GM12878 (cell line): ENCODE measurements around the gene RETREG3. TPM values are rescaled to one million over a fixed set of nuclear protein-coding genes. Genes with fewer than 3 reads are reported as not detected.

Experiments used
- ASH2L ChIP-seq: fragments of 300-600, 200-600 bp; sonication (generic); IDR thresholded peaks from 2 replicates; pipeline ENCODE4 v1.6.1; 2017; ENCODE audit warnings: low read depth, mild to moderate bottlenecking, borderline replicate concordance
- ATF7 ChIP-seq: fragments of 450-650 bp; IDR thresholded peaks from 2 replicates; pipeline ENCODE4 v1.6.1; 2016; ENCODE audit warnings: low read depth, mild to moderate bottlenecking
- CBX3 ChIP-seq: fragments of 200-600 bp; sonication (generic); IDR thresholded peaks from 2 replicates; pipeline ENCODE4 v1.6.1; 2016; ENCODE audit warnings: low read depth, borderline replicate concordance
- EGR1 ChIP-seq, 2 experiments: IDR thresholded peaks; 1 replicate in 1 of 2; 2 replicates in 1 of 2; pipeline ENCODE4 v1.6.1; 2011 to 2012; ENCODE audit warnings: low read depth in 2 of 2, low read length in 2 of 2, borderline replicate concordance in 1 of 2, mild to moderate bottlenecking in 1 of 2, moderate library complexity in 1 of 2
- ETV6 ChIP-seq, 2 experiments: fragments of 450-650 bp in 1 of 2; IDR thresholded peaks in 1 of 2; conservative IDR thresholded peaks in 1 of 2; 2 replicates each; pipeline ENCODE4 v1.6.1; 2014; ENCODE audit warnings: antibody characterized with exemption in 1 of 2, borderline replicate concordance in 1 of 2, low read depth in 1 of 2, mild to moderate bottlenecking in 1 of 2, moderate library complexity in 1 of 2
- FOXK2 ChIP-seq: fragments of 450-650 bp; IDR thresholded peaks from 2 replicates; pipeline ENCODE4 v1.6.1; 2017; ENCODE audit warnings: mild to moderate bottlenecking, moderate library complexity
- FOXM1 ChIP-seq: IDR thresholded peaks from 2 replicates; pipeline ENCODE4 v1.6.1; 2012; ENCODE audit warnings: low read depth, mild to moderate bottlenecking, inconsistent platforms, low read length, moderate library complexity
- GABPA ChIP-seq: IDR thresholded peaks from 2 replicates; pipeline ENCODE4 v1.6.1; 2014; ENCODE audit warnings: antibody characterized with exemption, low read depth, mild to moderate bottlenecking, inconsistent platforms
- HDAC2 ChIP-seq: fragments of 200-600 bp; sonication (generic); IDR thresholded peaks from 2 replicates; pipeline ENCODE4 v1.6.1; 2017
- HDGF ChIP-seq: fragments of 450-650 bp; IDR thresholded peaks from 2 replicates; pipeline ENCODE4 v1.6.1; 2016; ENCODE audit warnings: antibody characterized with exemption
- MEF2A ChIP-seq: IDR thresholded peaks from 2 replicates; pipeline ENCODE4 v1.6.1; 2011; ENCODE audit warnings: low read depth, mild to moderate bottlenecking, low read length, moderate library complexity; ENCODE audit not compliant: insufficient read depth
- MTA2 ChIP-seq: fragments of 450-650 bp; IDR thresholded peaks from 2 replicates; pipeline ENCODE4 v1.6.1; 2016; ENCODE audit warnings: low read depth, mild to moderate bottlenecking, moderate library complexity
- NFXL1 ChIP-seq: fragments of 450-650 bp; IDR thresholded peaks from 2 replicates; pipeline ENCODE4 v1.6.1; 2017; ENCODE audit warnings: antibody characterized with exemption, mild to moderate bottlenecking, borderline replicate concordance
- PKNOX1 ChIP-seq: fragments of 450-650 bp; IDR thresholded peaks from 2 replicates; pipeline ENCODE4 v1.6.1; 2016; ENCODE audit warnings: mild to moderate bottlenecking
- SPI1 ChIP-seq: IDR thresholded peaks from 2 replicates; pipeline ENCODE4 v1.6.1; 2011; ENCODE audit warnings: low read depth, mild to moderate bottlenecking, low read length, moderate library complexity, borderline replicate concordance; ENCODE audit not compliant: insufficient read depth
- SREBF1 ChIP-seq: IDR thresholded peaks from 2 replicates; pipeline ENCODE4 v1.6.1; 2012; ENCODE audit warnings: mild to moderate bottlenecking, low read length
- TCF12 ChIP-seq: IDR thresholded peaks from 2 replicates; pipeline ENCODE4 v1.6.1; 2011; ENCODE audit warnings: low read depth, mild to moderate bottlenecking, low read length
- ZNF207 ChIP-seq: fragments of 450-650 bp; IDR thresholded peaks from 2 replicates; pipeline ENCODE4 v1.6.1; 2014; ENCODE audit warnings: antibody characterized with exemption, mild to moderate bottlenecking, borderline replicate concordance
- ZNF592 ChIP-seq: fragments of 450-650 bp; IDR thresholded peaks from 2 replicates; pipeline ENCODE4 v1.6.1; 2017; ENCODE audit warnings: mild to moderate bottlenecking, moderate library complexity
- ZNF622 ChIP-seq: fragments of 450-650 bp; IDR thresholded peaks from 2 replicates; pipeline ENCODE4 v1.6.1; 2017; ENCODE audit warnings: mild to moderate bottlenecking, inconsistent platforms
- polyA plus RNA-seq, 11 experiments: library from polyadenylated mRNA; depleted of rRNA in 4 of 11; unstranded in 6 of 11; stranded (reverse) in 5 of 11; fragments of >200 nt; fragmentation: Nextera tagmentation in 4 of 11; fragmentation: Illumina TruSeq in 1 of 11; extraction: Ambion mirVana in 4 of 11; extraction: Trizol in 1 of 11; gene quantifications; 1 replicate in 1 of 11; 2 replicates in 10 of 11; pipeline versions ENCODE4 v1.2.1 to v1.2.3, GENCODE V29; 2011 to 2016; ENCODE audit warnings: inconsistent platforms in 2 of 11, missing spikeins in 2 of 11, low read depth in 1 of 11
- total RNA-seq, 4 experiments: library from RNA; depleted of rRNA in 3 of 4; stranded (reverse); fragments of >200 nt in 3 of 4; fragmentation: Illumina TruSeq in 1 of 4; extraction: Trizol in 1 of 4; gene quantifications; 2 replicates each; pipeline versions ENCODE4 v1.2.1 to v1.2.3, GENCODE V29; 2013 to 2021
- TF ChIP-seq, protein P1 (sequence below): fragments of 450-650 bp; conservative IDR thresholded peaks from 2 replicates; pipeline ENCODE4 v1.6.1; 2017; ENCODE audit warnings: mild to moderate bottlenecking, moderate library complexity
- TF ChIP-seq, protein P2 (sequence below): IDR thresholded peaks from 2 replicates; pipeline ENCODE4 v1.6.1; 2012; ENCODE audit warnings: low read depth, low read length, improper control_type of control experiment
- TF ChIP-seq, protein P3 (sequence below): IDR thresholded peaks from 2 replicates; pipeline ENCODE4 v1.6.1; 2011; ENCODE audit warnings: low read depth, low read length, improper control_type of control experiment, borderline replicate concordance

Gene RETREG3
- total and polyA plus RNA-seq, 10 of the 15 experiments (the other 5 are each of a cell fraction or from before 2014, with no cell fraction given) = 7.0 to 50.6 (median 27.3) TPM

DNA sequence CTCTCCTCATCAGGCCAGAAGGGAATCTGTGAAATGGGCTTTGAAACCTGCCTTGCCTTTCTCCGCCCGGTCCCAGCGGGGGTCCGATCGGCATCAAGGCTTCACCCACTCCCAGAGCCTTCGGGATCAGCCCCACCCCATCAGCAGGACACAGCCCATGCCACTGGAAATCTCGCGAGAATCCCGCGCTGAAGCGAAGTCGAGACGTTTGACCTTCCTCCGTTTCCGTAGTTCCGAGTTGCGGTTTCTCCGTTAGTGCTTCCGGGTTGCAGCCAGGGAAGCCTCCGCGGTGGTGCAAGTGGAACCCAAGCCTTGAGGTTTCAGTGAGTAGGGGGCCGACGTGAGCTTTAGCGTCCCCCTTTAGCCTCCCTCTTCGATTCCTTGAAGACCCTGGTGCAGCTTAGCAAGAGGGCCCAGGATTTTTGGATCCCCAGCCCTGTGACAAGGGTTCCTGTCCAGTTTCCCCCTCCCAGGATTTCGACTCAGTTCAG, 47.2 kb downstream of the RETREG3 start, which contains the start of gene COASY (continued):
- TF ChIP-seq ZNF207 (peak; percentile 52; the same call in 1 of the 2 replicates), ATF7 (peak; percentile 45; the same call in 1 of the 2 replicates), CBX3 (no peak), EGR1 (IDR thresholded peaks at IDR 0.05; ENCODE audit: borderline replicate concordance in 1 of 2, low read depth in 2 of 2, low read length in 2 of 2) (no peak), MTA2 (peak; percentile 82), MEF2A (0 out of 2 replicates have a peak, but pooled peaks have one; percentile 46), TCF12 (no peak), NFXL1 (no peak), SREBF1 (no peak), HDAC2 (no peak), ZNF622 (no peak), ZNF592 (no peak), ETV6 (conservative IDR thresholded peaks at IDR 0.05 in 1 of 2, IDR thresholded peaks at IDR 0.05 in 1 of 2; ENCODE audit: borderline replicate concordance in 1 of 2, low read depth in 1 of 2) (peak in 1 of 2 experiments; percentile 41; a peak in 1 of 4 replicates), FOXK2 (peak; percentile 71), FOXM1 (no peak), GABPA (peak; percentile 92), ASH2L (no peak), PKNOX1 (peak; percentile 46; the same call in 1 of the 2 replicates), HDGF (no peak), SPI1 (no peak)
- TF ChIP-seq, protein P1, sequence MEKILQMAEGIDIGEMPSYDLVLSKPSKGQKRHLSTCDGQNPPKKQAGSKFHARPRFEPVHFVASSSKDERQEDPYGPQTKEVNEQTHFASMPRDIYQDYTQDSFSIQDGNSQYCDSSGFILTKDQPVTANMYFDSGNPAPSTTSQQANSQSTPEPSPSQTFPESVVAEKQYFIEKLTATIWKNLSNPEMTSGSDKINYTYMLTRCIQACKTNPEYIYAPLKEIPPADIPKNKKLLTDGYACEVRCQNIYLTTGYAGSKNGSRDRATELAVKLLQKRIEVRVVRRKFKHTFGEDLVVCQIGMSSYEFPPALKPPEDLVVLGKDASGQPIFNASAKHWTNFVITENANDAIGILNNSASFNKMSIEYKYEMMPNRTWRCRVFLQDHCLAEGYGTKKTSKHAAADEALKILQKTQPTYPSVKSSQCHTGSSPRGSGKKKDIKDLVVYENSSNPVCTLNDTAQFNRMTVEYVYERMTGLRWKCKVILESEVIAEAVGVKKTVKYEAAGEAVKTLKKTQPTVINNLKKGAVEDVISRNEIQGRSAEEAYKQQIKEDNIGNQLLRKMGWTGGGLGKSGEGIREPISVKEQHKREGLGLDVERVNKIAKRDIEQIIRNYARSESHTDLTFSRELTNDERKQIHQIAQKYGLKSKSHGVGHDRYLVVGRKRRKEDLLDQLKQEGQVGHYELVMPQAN = peak; percentile 66
- TF ChIP-seq, protein P2, sequence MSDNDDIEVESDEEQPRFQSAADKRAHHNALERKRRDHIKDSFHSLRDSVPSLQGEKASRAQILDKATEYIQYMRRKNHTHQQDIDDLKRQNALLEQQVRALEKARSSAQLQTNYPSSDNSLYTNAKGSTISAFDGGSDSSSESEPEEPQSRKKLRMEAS = no peak
- TF ChIP-seq, protein P3, sequence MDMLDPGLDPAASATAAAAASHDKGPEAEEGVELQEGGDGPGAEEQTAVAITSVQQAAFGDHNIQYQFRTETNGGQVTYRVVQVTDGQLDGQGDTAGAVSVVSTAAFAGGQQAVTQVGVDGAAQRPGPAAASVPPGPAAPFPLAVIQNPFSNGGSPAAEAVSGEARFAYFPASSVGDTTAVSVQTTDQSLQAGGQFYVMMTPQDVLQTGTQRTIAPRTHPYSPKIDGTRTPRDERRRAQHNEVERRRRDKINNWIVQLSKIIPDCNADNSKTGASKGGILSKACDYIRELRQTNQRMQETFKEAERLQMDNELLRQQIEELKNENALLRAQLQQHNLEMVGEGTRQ = no peak
